ENCODE results near the gene BUD13. TPM values are rescaled to one million over a fixed set of nuclear protein-coding genes. Genes with fewer than 3 reads are reported as not detected.

BUD13 gene
- total and polyA plus RNA-seq, 2 of the 13 experiments (the other 11 are each of a cell fraction or from before 2014, with no cell fraction given) = 13.3 to 25.9 TPM

- TF ChIP-seq ETV5 (CRISPR knock-in tag; IDR thresholded peaks at IDR 0.05; ENCODE audit: borderline replicate concordance) = peak; percentile 58; the same call in 1 of the 2 replicates
- no peak for TF ChIP-seq AGO2 (optimal IDR thresholded peaks at IDR 0.05; ENCODE audit: low read depth, low read length)
- peak; percentile 65 for TF ChIP-seq POGZ (CRISPR knock-in tag; IDR thresholded peaks at IDR 0.05)
- peak; percentile 94 for TF ChIP-seq CREM (IDR thresholded peaks at IDR 0.05)
- no peak for TF ChIP-seq CREM (CRISPR knock-in tag; IDR thresholded peaks at IDR 0.05)
- TF ChIP-seq GABPB1 (CRISPR knock-in tag; IDR thresholded peaks at IDR 0.05) = no peak; the same call in 1 of the 2 replicates
- TF ChIP-seq E2F5 (CRISPR knock-in tag; conservative IDR thresholded peaks at IDR 0.05) = no peak
- TF ChIP-seq CBX2 (IDR thresholded peaks at IDR 0.05; ENCODE audit: low read depth, low read length) = no peak
- no peak for TF ChIP-seq CBX2 (CRISPR knock-in tag; IDR thresholded peaks at IDR 0.05; ENCODE audit: low read depth)
- TF ChIP-seq ELF3 (CRISPR knock-in tag; IDR thresholded peaks at IDR 0.05) = peak; percentile 81
- TF ChIP-seq NFIB (CRISPR knock-in tag; IDR thresholded peaks at IDR 0.05; ENCODE audit: borderline replicate concordance) = no peak
- TF ChIP-seq ZBTB42 (CRISPR knock-in tag; IDR thresholded peaks at IDR 0.05) = no peak; the same call in 1 of the 2 replicates
- no peak for TF ChIP-seq ZFP37 (CRISPR knock-in tag; IDR thresholded peaks at IDR 0.05; ENCODE audit: borderline replicate concordance)
- TF ChIP-seq NFATC3 (CRISPR knock-in tag; IDR thresholded peaks at IDR 0.05) = no peak
- TF ChIP-seq ZKSCAN1 (IDR thresholded peaks at IDR 0.05; ENCODE audit: low read length) = no peak
- TF ChIP-seq ZFP62 (CRISPR knock-in tag; IDR thresholded peaks at IDR 0.05) = no peak
- TF ChIP-seq TAF15 (IDR thresholded peaks at IDR 0.05; ENCODE audit: low read depth, low read length, poor library complexity, severe bottlenecking) = no peak
- TF ChIP-seq RNF2 (conservative IDR thresholded peaks at IDR 0.05; ENCODE audit: low read depth) = no peak
- no peak for TF ChIP-seq ZNF367 (CRISPR knock-in tag; IDR thresholded peaks at IDR 0.05; ENCODE audit: borderline replicate concordance)
- peak; percentile 40; the same call in 1 of the 2 replicates for TF ChIP-seq ZNF557 (CRISPR knock-in tag; IDR thresholded peaks at IDR 0.05)
- TF ChIP-seq NKX3-1 (CRISPR knock-in tag; IDR thresholded peaks at IDR 0.05) = 0 out of 2 replicates have a peak, but pooled peaks have one; percentile 83
- no peak for TF ChIP-seq ZNF570 (CRISPR knock-in tag; IDR thresholded peaks at IDR 0.05; ENCODE audit: borderline replicate concordance)
- no peak for TF ChIP-seq GABPA (IDR thresholded peaks at IDR 0.05; ENCODE audit: low read depth, low read length)
- peak; percentile 59; the same call in 1 of the 2 replicates for TF ChIP-seq GABPA (CRISPR knock-in tag; IDR thresholded peaks at IDR 0.05; ENCODE audit: low read depth)
- no peak for TF ChIP-seq RBM39 (IDR thresholded peaks at IDR 0.05; ENCODE audit: low read depth, low read length, poor library complexity, severe bottlenecking)
- TF ChIP-seq SIN3A (IDR thresholded peaks at IDR 0.05; ENCODE audit: borderline replicate concordance, low read depth, low read length) = peak; percentile 25; the same call in 1 of the 2 replicates
- no peak for TF ChIP-seq ARHGAP35 (CRISPR knock-in tag; IDR thresholded peaks at IDR 0.05; ENCODE audit: borderline replicate concordance)
- peak; percentile 89 for TF ChIP-seq TBX2 (CRISPR knock-in tag; IDR thresholded peaks at IDR 0.05; ENCODE audit: borderline replicate concordance)
- no peak for TF ChIP-seq SRSF9 (IDR thresholded peaks at IDR 0.05; ENCODE audit: borderline replicate concordance, insufficient read depth, low read depth, low read length, poor library complexity, severe bottlenecking)
- no peak for TF ChIP-seq SRSF4 (IDR thresholded peaks at IDR 0.05; ENCODE audit: low read depth, low read length, poor library complexity, severe bottlenecking)
- TF ChIP-seq ZNF891 (CRISPR knock-in tag; IDR thresholded peaks at IDR 0.05) = no peak
- TF ChIP-seq CBX1 (IDR thresholded peaks at IDR 0.05; ENCODE audit: low read depth) = no peak
- TF ChIP-seq JARID2 (CRISPR knock-in tag; IDR thresholded peaks at IDR 0.05; ENCODE audit: insufficient replicate concordance) = no peak
Measured at GRCh38 chr11:116808262-116809175, 35.7 kb upstream of the BUD13 start (continued).

Data from HepG2 (cell line).